ENCODE results near the gene TIMM10B. TPM values are rescaled to one million over a fixed set of nuclear protein-coding genes. Genes with fewer than 3 reads are reported as not detected.

TIMM10B gene
- total RNA-seq, 3 donors from 2014 or later = 36.9 to 42.4 (median 41.0) TPM

- Histone ChIP-seq H3K4me3 (no peak overlapping the region), H3K4me1 (ENCODE audit: low read depth) (peaks cover 47% of the 10 kb centered on the region), H3K36me3 (ENCODE audit: low read depth) (no peaks in the 10 kb centered on the region), H3K9me3 (no peaks in the 10 kb centered on the region)
- intact Hi-C loops (cut with DNase I, micrococcal nuclease) = no loop called here
- ATAC-seq (no peak), DNase-seq (no peak)
- TF ChIP-seq, protein P1, sequence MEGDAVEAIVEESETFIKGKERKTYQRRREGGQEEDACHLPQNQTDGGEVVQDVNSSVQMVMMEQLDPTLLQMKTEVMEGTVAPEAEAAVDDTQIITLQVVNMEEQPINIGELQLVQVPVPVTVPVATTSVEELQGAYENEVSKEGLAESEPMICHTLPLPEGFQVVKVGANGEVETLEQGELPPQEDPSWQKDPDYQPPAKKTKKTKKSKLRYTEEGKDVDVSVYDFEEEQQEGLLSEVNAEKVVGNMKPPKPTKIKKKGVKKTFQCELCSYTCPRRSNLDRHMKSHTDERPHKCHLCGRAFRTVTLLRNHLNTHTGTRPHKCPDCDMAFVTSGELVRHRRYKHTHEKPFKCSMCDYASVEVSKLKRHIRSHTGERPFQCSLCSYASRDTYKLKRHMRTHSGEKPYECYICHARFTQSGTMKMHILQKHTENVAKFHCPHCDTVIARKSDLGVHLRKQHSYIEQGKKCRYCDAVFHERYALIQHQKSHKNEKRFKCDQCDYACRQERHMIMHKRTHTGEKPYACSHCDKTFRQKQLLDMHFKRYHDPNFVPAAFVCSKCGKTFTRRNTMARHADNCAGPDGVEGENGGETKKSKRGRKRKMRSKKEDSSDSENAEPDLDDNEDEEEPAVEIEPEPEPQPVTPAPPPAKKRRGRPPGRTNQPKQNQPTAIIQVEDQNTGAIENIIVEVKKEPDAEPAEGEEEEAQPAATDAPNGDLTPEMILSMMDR (IDR thresholded peaks at IDR 0.05) = no peak
Observed at GRCh38 chr11:6486938-6487337, 5.6 kb downstream of the TIMM10B start.

GRCh38 chr11:6488342-6488741, 7.0 kb downstream of the TIMM10B start:
- ATAC-seq (no peak), DNase-seq (no peak)
- intact Hi-C loops (cut with DNase I, micrococcal nuclease) = no loop called here
- Histone ChIP-seq H3K36me3 (ENCODE audit: low read depth) (no peaks in the 10 kb centered on the region), H3K9me3 (no peaks in the 10 kb centered on the region), H3K4me3 (no peak overlapping the region), H3K4me1 (ENCODE audit: low read depth) (peaks cover 34% of the 10 kb centered on the region)
- TF ChIP-seq, protein P1 (IDR thresholded peaks at IDR 0.05) = no peak

- Histone ChIP-seq H3K9me3 (no peaks in the 10 kb centered on the region), H3K36me3 (ENCODE audit: low read depth) (no peaks in the 10 kb centered on the region), H3K4me3 (no peak overlapping the region), H3K4me1 (ENCODE audit: low read depth) (peaks cover 30% of the 10 kb centered on the region)
- TF ChIP-seq, protein P1 (IDR thresholded peaks at IDR 0.05) = no peak
- DNase-seq (no peak), ATAC-seq (peak; percentile 41)
- intact Hi-C loops (cut with DNase I, micrococcal nuclease) = no loop called here
Observed at GRCh38 chr11:6488821-6489220, 7.5 kb downstream of the TIMM10B start.

- peak; percentile 95 for ATAC-seq
- H3K36me3 ChIP-seq (ENCODE audit: low read depth) = no peaks in the 10 kb centered on the region
Observed at GRCh38 chr11:6489306-6489705, 8.0 kb downstream of the TIMM10B start.

DNA sequence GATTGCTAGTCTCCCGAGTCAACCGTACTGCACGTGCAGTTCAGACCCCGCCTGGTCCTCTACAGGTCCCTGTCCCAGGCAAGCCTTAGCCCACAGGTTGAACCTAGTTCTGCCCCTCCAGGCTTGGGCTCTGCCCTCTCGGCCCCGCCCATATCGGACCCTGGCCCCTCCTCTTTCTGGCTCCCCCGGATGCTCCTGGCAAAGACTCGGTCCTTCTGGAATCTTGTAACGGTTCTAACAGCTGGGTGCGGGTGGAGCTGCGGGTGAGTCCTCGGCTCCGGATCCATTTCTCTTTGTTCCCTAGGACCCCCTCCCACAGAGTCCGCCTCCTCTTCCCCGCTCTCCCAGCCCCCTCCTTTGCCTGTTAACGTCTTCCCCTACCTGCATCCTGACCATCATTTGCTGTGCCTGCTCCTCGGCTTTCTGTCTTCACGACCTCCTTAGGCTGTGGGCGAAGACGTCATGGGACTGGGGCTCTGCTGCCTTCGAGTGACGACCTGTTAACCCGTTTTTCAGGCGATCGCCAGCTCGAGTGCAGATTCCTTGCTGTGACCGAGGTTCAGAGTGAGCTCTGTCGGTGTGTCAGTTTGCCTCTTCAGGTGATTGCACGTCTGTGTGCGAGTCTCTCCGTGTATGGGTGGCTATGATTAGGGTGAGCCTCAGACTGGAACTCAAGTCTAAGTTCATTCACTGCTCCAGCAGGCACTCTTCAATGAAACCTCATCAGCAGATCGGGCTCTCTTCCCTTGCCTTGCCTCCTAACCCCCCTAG, 16.0 kb downstream of the TIMM10B start, which contains the start of gene DNHD1:
TSS of gene DNHD1 (plus strand) at position 212 of the 771 bp plus-strand sequence. CDS start 936 bp downstream, outside the sequence.
- H3K4me3 ChIP-seq = no peak within 1 kb of the TSS
- no peaks in the 10 kb centered on the region for H3K36me3 ChIP-seq (ENCODE audit: low read depth)
- no peaks in the 10 kb centered on the region for H3K9me3 ChIP-seq
- intact Hi-C loops (cut with DNase I, micrococcal nuclease) = no loop called here
- no peak for DNase-seq
- no peak for ATAC-seq
- H3K4me1 ChIP-seq (ENCODE audit: low read depth) = no peaks in the 10 kb centered on the region
- TF ChIP-seq, protein P1 (IDR thresholded peaks at IDR 0.05) = no peak

More at GRCh38 chr11:6489306-6489705, 8.0 kb downstream of the TIMM10B start:
- DNase-seq = peak in 1 of 3 donors; percentile 27
- TF ChIP-seq, protein P1 (IDR thresholded peaks at IDR 0.05) = no peak
- intact Hi-C loops (cut with DNase I, micrococcal nuclease) = no loop called here
- peaks cover 30% of the 10 kb centered on the region for H3K4me1 ChIP-seq (ENCODE audit: low read depth)
- no peaks in the 10 kb centered on the region for H3K9me3 ChIP-seq
- no peak overlapping the region for H3K4me3 ChIP-seq
